ENCODE results near the gene TPO. TPM values are rescaled to one million over a fixed set of nuclear protein-coding genes. Genes with fewer than 3 reads are reported as not detected.

Gene TPO
- total RNA-seq, 4 donors from 2014 or later: 7.2 to 32.6 (median 16.6) TPM

DNA sequence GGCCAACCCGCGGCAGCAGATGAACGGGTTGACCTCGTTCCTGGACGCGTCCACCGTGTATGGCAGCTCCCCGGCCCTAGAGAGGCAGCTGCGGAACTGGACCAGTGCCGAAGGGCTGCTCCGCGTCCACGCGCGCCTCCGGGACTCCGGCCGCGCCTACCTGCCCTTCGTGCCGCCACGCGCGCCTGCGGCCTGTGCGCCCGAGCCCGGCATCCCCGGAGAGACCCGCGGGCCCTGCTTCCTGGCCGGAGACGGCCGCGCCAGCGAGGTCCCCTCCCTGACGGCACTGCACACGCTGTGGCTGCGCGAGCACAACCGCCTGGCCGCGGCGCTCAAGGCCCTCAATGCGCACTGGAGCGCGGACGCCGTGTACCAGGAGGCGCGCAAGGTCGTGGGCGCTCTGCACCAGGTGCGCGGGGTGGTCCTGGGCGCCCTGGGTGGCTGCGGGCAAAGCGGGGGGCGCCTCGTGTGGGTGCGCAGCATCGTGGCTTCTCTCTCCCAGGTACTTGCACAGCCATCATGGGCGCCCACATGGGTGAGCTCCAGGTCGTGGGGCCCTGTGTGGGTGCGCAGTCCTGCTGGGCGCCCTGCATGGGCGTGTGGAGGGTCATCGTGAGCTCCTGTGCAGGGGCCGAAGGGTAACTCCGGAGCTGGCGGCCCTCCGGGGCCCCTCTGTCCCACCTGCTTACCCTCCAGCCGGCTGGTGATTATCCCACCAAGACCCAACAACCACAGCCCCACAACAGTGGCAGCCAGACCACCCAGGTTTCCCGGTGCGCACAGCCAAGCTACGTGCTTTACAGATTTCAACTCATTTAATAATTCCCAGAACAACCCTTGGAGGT, 64.2 kb downstream of the TPO start:
- no peak overlapping the region for H3K27ac ChIP-seq
- WGBS, 2 donors: 85 to 91% methylated on average over 49 to 73 of the region's 76 CpGs
- DNase-seq (ENCODE audit: low spot score in 2 of 2): no peak
- no peak overlapping the region for H3K4me3 ChIP-seq
- H3K4me1 ChIP-seq: no peaks in the 10 kb centered on the region
- no peaks in the 10 kb centered on the region for H3K36me3 ChIP-seq
- no peaks in the 10 kb centered on the region for H3K27me3 ChIP-seq
- no peaks in the 10 kb centered on the region for H3K9me3 ChIP-seq
- no peak for TF ChIP-seq POLR2A (IDR thresholded peaks at IDR 0.05)
- TF ChIP-seq, protein P1, sequence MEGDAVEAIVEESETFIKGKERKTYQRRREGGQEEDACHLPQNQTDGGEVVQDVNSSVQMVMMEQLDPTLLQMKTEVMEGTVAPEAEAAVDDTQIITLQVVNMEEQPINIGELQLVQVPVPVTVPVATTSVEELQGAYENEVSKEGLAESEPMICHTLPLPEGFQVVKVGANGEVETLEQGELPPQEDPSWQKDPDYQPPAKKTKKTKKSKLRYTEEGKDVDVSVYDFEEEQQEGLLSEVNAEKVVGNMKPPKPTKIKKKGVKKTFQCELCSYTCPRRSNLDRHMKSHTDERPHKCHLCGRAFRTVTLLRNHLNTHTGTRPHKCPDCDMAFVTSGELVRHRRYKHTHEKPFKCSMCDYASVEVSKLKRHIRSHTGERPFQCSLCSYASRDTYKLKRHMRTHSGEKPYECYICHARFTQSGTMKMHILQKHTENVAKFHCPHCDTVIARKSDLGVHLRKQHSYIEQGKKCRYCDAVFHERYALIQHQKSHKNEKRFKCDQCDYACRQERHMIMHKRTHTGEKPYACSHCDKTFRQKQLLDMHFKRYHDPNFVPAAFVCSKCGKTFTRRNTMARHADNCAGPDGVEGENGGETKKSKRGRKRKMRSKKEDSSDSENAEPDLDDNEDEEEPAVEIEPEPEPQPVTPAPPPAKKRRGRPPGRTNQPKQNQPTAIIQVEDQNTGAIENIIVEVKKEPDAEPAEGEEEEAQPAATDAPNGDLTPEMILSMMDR (IDR thresholded peaks at IDR 0.05): no peak
- no peak for TF ChIP-seq EP300 (IDR thresholded peaks at IDR 0.05)

DNA sequence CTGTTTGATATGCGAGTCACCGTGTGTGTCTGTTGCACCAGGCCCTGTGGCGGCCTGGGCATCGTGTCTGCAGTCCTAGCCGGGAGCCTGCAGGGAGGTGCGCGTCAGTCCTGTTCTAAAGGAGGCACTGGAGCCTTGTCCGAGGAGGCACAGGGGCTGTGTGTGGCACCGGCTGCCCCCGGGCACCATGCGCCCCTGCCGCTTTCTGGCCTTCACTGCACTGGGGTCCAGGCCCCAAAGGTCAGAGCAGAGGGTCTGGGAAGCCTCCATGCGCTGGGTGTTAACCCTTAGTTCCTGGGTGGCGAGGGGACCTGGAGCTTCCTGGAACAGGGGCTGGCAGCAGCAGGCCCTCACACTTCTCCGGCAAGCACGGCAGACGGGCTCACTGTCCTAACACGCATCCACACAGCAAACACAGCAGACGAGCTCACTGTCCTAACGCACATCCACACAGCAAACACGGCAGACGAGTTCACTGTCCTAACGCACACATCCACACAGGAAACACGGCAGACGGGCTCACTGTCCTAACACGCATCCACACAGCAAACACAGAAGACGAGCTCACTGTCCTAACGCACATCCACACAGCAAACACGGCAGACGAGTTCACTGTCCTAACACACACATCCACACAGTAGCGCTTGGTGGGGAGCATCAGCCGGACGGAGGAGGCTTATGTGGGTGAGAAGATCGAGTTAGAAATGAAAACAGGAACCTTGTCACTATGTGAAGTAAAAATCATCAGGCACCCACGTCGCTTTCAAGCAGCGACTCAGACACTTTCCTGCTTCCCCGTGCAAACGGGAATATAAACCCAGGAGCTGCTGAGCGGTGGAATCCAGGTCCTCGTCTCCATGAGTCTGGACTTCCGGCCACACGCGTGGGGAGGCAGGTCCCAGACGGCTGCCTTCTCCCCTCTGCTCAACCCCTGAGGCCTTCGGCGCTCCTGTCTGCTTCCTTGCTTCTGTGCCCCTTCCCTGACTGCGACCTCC, 65.3 kb downstream of the TPO start:
- H3K9me3 ChIP-seq: no peaks in the 10 kb centered on the region
- no peak for DNase-seq (ENCODE audit: low spot score in 2 of 2)
- no peak overlapping the region for H3K4me3 ChIP-seq
- 81 to 84% methylated on average over 43 to 48 of the region's 48 CpGs for WGBS, 2 donors
- no peak overlapping the region for H3K27ac ChIP-seq
- no peaks in the 10 kb centered on the region for H3K27me3 ChIP-seq
- H3K4me1 ChIP-seq: no peaks in the 10 kb centered on the region
- TF ChIP-seq POLR2A (IDR thresholded peaks at IDR 0.05) (no peak), EP300 (IDR thresholded peaks at IDR 0.05) (no peak)
- TF ChIP-seq, protein P1 (IDR thresholded peaks at IDR 0.05): no peak
- no peaks in the 10 kb centered on the region for H3K36me3 ChIP-seq

DNA sequence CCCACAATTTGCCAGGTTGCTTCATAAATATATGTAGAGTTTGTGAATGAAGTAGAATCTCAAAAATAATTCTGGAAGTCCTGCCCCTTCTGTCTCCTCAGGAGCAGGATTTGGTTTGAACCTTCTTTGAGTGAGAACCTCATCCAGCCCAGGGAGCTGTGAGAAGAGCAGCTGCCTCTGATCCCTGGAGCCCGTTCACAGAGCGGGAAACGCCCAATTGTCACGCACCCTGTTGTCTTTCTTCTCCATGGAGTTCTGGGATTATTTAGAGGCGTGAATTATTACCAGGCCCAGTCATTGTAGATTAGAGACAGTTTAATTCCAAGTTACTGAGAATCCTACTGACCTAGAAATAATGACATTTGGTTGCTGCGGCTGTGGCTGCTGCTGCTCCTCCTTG, 66.1 kb downstream of the TPO start:
- H3K4me1 ChIP-seq: no peaks in the 10 kb centered on the region
- H3K27me3 ChIP-seq: no peaks in the 10 kb centered on the region
- no peak overlapping the region for H3K27ac ChIP-seq
- WGBS, 2 donors: 76 to 83% methylated on average over 6 of the region's 6 CpGs
- TF ChIP-seq, protein P1 (IDR thresholded peaks at IDR 0.05): no peak
- no peak overlapping the region for H3K4me3 ChIP-seq
- no peaks in the 10 kb centered on the region for H3K36me3 ChIP-seq
- H3K9me3 ChIP-seq: no peaks in the 10 kb centered on the region
- DNase-seq (ENCODE audit: low spot score in 2 of 2): no peak

DNA sequence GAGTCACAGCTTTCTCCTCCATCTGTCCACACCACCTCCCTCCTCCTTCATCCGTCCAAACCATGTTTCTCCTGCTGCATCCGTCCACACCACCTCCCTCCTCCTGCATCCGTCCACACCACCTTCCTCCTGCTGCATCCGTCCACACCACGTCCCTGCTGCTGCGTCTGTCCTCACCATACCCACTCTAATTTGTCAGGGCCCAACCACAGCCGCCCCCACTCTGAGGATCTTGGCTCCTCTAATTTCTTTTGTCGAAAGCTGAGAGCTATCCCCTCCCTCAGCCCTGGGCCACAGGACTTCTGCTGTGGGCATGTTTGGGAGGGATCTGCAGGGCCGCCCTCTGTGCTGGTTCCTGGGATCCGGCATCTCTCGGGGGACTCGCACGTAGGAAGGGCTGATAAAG, 67.4 kb downstream of the TPO start:
- Histone ChIP-seq H3K36me3 (no peaks in the 10 kb centered on the region), H3K9me3 (no peaks in the 10 kb centered on the region), H3K4me3 (no peak overlapping the region), H3K27me3 (no peaks in the 10 kb centered on the region), H3K27ac (no peak overlapping the region), H3K4me1 (no peaks in the 10 kb centered on the region)
- TF ChIP-seq, protein P1 (IDR thresholded peaks at IDR 0.05): no peak
- no peak for TF ChIP-seq EP300 (IDR thresholded peaks at IDR 0.05)
- no peak for TF ChIP-seq POLR2A (IDR thresholded peaks at IDR 0.05)
- 78 to 81% methylated on average over 13 of the region's 13 CpGs for WGBS, 2 donors
- DNase-seq (ENCODE audit: low spot score in 2 of 2): no peak
